ENCODE measurements around the gene SKAP2.
A peak's percentile ranks its signal among the peaks of the same experiment; 100 is the strongest.
"Not testable (repeated sequence)": the region's sequence is repeated elsewhere in the genome, so short reads cannot be mapped to it uniquely, and the experiment has no call there.

SKAP2 gene

DNA sequence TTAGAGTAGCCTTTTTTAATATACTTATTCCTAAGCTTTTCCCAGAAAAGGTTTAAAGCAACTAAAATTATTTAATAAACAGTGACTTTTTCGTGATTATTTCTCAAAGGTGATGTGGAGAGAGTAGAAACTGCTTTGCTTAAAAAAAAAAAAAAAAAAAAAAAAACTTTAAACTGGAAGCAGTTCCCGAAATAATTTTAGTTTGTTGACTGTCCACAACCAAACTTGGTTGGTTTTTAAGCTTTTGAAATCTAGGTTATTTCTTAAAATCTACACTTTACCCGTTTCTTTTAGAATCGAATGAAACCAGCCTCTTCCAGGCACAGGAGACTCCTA is 7.3 kb downstream of the SKAP2 start:
- no peak for FAIRE-seq

DNA sequence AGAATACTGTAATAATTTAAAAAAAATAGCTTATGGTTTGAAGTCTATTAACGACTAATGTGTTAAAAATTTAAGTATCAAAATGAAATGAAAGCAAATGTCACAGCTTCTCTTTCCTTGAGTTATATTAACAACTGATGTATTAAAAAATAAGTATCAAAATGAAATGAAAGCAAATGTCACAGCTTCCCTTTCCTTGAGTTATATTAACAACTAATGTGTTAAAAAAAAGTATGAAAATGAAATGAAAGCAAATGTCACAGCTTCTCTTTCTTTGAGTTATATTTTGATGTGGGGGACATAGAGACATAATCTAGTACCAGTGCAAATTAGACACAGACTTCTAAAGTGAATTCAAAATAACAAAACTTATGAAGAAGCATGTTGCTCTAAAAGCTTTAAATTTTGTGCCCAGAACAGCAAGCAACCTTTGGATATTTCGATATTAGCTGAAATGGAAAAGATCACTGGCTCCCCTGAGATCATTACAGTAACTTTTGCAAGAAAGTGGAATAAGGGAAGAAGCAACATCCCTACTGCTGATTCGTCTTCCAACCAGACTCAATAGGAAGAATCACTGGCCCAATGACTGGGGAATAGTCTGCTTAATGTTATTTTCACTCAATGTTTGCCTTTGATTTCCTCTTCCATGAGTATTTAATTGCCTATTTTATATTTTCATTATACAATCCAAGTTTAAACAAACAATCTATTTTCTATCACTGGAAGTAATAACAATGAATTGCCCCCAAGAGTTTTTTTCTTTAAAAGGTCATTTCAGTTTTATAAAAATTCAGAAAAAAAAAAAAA is 8.0 kb downstream of the SKAP2 start:
- FAIRE-seq: no peak

DNA sequence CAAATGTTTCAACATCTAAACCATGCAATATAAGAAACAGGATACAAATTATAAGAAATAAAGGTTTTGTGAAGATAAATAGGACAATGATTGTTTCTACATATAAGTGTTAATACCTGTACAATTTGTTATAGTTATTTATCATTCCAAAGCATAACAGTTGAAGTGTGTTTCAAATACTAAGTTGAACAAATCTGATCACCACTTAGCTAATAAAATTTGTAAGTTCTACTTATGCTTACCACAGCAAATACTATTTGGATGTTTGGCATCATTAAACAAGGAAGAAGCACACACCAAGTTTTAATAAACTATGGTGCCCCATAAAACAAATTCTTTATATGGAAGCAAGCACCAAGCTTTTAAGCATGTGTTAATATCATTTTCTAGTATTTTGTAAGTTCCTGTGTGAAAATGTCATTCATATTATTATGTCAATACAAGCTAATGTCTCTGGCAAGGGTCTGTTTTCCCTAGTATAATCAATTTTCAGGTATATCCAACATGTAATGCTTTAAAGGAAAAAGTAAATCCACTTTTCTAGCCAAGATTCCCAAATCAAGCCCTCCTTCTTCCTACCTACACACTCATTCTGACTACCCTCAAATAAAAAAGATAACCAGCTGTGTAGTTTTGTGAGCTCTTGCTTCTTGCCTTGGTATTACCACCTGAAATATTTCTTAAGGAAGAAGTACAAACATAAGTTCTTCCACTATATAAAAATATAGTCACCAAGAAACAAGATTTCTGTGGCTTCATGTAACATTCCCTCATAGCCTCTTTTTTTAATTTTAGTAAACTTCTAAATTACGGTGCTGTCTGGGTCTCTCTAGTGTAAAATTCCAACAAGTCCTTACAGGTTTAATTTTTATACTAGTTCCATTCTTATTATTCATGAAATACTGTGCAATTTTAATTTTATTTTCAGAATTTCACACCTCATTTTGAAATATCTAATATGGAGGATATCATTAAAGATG is 9.2 kb downstream of the SKAP2 start:
- FAIRE-seq: no peak

DNA sequence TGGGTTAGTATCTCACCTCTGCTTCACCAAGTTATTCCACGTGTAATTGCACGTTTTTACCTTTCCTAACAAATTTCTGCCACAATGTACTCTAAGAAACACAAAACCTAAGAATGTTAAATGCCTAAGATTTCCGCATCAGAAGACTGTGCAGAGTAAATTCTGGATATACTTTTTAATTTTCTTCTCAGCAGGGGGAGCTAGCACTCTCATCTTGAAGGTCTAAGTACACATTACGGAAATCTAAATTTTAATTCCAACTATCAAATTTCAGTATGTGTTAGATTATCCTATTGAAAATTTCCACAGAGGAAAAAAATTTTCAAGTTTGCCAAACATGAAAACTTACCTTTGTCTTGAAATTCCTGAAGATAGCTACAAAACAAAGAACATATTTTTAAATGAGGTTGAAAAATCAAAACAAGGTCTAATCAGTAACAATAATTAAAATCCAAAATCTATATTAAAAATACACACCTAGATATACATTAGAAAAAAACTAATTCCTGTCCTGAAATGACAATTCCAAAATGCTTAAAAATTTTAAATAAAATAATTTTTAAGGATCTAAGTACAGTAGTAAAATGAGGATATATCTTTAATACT is 10.5 kb downstream of the SKAP2 start:
- peak; percentile 87 for FAIRE-seq

DNA sequence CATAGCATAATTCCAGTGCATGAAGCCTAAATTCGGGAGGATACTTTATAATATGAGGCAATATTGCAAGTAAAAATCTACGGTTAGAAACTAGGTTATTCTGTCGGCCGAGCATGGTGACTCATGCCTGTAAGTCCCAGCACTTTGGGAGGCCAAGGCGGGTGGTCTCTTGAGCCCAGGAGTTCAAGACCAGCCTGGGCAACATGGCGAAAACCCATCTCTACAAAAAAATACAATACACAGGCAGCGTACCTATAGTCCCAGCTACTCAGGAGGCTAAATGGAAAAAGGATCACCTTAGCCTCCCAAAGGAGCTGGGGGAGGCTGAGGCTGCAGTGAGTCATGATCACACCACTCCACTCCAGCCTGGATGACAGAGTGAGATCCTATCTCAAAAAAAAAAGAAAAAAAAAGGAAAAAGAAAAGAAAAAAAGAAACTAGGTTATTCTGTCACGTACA is 14.2 kb downstream of the SKAP2 start:
- no peak for FAIRE-seq

DNA sequence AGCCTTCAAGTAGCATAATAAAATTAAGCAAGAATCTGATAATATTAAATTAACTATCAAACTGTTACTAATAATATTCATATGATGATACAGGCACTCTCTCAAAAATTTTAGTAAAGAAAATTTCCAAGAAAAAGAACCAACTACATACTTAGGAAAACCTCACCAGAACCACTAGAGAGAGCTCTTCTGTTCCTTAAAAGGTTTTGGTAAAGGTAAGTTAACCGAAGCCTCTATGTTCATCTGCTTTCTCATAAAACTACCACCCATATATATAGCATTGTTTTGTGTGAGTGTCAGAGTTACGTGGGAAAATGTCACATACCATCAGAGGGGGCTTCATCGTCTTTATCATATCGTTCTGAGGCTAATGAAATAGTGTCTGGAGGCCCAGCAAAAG is 20.7 kb downstream of the SKAP2 start:
- FAIRE-seq: peak; percentile 79

DNA sequence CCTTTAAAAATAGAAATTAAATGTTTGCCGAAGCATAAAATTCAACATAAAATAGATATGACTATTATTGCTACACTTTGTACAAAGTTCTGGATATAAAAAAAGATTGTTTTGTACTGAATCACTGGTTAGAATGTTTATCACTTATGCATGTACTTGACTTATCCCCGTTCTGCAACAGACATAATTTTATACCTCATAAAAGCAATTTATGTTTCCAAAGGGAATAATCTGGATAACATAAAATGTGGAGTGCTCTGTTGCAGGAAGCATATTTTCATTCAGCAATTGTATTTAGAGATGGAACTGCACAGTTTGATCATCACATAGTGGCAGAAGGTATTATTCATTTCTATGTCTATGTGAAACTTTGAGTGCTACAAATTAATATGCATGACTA is 21.5 kb downstream of the SKAP2 start:
- no peak for FAIRE-seq

DNA sequence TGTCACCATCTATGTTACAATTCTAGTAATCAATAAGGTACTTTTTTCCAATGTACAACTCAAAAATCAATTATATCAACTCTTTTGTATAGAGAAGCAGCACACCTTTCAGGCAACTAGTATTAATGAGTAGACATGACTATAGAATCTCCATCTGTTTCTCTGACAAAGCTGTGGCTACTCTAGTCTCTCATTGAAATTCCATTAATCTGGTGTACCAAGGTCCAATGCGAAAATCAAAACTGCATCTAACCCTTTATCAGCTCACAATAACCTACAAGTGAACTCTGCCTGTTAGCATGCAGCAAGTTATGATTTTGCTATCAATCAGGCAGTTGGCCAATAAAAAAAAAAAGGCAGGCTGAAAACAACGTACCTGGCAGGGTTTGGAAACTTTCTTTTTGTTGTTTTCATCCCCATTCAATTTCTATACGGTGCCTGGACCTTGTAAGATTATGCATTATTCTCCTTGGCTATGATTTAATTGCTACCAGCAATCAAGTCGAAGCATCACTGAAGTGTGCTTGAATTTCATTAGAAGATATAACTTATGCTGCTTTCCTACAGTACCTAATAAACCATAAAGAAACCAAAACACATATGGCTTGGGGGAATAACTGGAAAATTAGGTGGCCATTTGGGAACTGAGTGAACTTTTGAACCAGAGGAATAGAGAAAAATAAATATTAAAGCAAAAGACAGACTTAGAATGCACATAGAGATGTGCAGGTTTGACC is 23.2 kb downstream of the SKAP2 start:
- FAIRE-seq: no peak

DNA sequence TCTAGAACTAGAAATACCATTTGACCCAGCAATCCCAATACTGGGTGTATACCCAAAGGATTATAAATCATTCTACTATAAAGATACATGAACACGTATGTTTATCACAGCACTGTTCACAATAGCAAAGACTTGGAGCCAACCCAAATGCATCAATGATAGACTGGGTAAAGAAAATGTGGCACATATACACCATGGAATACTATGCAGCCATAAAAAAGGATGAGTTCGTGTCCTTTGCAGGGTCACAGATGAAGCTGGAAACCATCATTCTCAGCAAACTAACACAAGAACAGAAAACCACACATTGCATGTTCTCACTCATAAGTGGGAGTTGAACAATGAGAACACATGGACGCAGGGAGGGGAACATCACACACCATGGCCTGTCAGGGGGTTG is 27.6 kb downstream of the SKAP2 start:
- not testable (repeated sequence) for FAIRE-seq

DNA sequence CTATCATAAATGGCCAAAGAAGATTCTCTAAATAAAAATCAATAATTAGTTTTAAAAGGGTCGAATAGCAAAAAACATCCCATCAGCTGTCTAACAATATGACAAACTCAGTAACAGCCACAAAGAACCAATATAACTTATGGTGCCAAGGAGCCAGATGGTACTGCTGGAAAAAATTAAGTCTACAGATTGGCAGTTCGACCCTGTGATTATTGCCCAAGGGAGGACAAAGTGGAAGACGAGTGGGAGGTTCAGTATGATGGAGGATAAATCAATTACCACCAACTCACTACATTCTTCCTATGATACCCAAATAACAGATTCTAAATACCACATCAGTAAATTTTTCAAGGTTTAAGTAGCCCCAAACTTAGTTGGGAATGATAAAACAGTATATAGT is 49.0 kb downstream of the SKAP2 start:
- FAIRE-seq: no peak

DNA sequence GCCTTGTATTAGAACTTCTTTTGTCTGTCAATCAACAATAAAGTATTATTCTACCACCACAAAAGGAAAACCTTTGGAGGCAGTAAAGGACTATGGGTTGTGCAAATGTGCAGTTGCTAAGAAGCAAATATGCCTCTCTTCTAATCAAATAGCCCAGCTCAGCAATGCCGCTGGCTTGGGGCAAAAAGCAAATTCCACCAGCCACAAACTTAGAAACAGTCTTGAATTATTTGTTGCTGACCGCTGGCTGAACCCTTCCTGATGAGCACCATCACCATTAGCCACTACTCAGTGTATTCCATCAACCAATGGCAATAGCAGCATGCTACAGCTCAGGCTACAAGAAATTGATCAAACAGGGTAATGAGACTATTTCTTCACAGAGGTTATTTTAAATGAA is 51.0 kb downstream of the SKAP2 start:
- no peak for FAIRE-seq

DNA sequence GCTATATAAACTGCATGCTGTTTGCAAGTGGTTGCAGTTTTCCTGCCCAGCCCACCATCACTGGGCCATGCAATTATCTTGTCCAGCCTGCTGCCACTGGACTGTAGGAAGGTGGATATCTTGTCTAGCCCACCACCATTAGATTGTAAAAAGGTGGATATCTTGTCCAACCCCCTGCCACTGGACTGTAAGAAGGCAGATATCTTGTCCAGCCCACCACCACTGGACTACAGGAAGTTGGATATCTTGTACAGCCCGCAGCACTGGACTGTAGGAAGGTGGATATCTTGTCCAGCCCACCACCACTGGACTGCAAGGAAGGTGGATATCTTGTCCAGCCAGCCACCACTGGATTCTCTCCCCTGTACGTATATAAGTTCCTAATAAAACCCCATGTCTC is 69.8 kb downstream of the SKAP2 start:
- no peak for FAIRE-seq

DNA sequence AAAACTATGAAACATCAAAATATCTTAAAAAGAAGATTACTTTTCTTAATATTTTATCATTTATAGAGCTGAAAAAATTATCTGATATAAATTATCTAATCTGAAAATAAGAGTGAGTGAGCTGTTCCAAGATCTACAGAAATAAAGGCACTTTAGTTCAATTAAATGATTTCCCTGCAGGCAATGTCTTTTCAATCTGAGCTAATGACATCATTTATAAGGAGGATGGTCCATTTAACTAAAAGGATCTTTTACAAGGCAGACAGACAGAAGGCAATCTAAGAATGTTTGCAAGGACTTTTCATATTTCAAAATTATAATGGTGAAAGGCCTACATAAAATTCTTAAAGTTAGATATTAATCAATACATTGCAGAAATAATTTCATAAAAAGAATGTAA is 71.8 kb downstream of the SKAP2 start:
- peak; percentile 79 for FAIRE-seq

DNA sequence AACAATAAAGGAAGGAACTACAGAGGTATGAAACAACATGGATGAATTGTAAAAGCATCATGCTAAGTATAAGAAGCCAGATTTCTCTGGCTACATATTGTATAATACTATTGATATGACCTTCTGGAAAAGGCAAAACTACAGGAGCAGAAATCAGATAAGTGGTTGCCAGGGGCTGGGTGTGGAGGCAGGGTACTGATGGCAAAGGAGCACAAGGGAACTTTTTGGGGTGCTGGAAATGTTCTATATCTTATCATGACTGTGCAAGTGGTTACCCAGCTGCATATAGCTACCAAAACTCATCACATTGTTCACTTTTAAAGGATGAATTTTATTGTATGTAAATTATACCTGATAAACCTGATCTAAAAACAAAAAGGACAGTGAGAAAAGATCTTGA is 72.4 kb downstream of the SKAP2 start:
- no peak for FAIRE-seq

DNA sequence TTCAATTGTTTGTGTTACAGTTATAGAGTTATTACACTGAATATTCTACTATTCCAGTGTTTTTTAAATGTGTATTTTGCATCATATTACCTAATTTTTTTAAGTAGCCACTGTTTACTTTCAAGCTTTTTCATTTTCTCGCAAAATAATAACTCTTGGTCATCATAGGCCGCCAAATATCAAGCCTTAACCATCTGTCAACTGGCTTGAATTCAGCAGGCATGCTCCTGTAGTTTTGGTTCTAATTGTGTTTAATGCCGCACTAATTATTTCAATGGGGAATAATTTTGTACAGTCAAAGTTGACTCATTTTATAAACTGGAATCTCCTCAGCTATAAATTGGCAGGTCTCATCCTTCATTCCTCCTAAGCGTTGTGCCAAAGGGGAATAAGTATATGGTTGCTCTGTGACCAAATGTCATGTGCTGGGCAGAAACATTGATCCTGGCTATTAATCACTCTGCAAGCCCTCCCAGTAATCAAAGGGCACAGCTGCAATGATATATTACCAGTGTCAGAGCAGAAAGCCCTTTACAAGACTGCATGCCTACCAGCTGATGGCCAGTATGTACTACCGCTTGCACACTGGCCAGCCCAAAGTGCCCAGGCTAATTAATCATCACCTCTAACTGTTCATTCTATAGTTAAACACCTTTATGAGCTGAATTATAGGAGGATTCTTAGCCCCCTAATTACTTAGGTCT is 74.8 kb downstream of the SKAP2 start:
- FAIRE-seq: no peak

DNA sequence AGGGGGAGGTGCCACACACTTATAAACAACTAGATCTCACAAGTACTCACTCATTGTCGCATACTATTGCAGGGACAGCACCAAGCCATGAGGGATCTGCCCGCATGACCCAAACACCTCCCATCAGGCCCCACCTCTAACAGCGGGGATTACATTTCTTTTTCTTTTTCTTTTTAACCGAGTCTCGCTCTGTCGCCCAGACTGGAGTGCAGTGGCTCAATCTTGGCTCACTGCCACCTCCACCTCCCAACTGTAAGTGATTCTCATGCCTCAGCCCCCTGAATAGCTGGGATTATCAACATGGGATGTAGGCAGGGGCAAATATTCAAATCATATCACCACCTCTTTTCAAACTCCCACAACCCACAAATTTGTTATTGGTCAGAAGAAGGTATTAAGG is 76.7 kb downstream of the SKAP2 start:
- FAIRE-seq: no peak

DNA sequence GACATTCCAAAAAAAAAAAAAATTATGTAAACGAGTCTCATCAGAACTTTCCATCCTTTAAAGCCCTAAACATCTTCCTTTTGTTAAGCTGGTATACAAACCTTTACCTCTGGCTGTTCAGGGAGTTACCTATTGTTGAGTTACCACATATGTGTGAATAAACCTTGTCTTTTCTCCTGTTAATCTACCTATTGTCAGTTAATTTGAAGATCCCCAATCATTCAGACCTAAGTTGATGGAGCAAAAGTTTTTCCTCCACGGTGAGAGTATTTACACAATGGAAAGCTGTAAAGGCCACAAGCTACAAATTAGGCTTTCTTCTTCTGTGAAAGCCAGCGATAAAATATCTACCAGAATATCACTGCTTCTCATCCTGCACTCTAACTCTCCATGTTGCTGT is 80.3 kb downstream of the SKAP2 start:
- FAIRE-seq: no peak

DNA sequence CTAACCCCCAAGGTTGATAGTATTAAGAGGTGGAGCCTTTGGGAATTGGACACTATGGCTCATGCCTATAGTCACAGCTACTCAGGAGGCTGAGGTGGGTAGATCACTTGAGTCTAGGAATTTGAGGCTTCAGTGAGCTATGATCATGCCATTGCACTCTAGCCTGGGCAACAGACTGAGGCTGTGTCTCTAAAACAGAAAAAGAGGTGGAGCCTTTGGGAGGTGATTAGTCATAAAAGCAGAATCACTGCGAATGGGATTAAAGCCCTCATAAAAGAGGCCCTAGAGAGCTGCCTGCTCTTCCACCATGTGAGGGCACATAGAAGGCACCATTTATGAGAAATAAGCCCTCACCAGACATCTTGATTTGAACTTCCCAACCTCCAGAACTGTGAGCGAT is 81.9 kb downstream of the SKAP2 start:
- no peak for FAIRE-seq

DNA sequence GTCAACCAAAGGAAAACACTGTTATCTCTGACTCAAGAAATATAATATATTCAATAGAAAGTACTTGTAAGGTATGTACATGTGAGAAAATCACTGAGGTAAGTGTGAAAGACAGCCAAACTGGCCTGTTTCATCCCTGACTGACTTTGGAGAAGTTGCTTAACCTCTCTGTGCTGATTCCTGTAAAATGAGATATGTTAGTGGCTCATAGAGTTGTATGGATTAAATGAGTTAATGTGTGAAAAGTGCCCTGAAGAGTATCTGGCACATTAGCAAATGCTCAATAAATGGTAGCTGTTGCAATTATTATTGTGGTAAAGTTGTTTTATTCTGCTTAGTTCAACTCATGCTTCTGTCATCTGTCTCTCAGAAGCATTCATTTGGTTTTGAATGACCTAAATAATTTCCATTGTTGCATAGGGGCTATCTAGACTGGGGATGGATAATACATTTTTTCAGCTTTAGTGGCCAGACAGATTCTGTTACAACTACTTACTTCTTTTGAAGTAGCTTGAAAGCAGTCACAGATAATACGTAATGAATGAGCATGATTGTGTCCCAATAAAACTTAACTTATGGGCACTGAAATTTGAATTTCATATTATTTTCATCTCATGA is 84.3 kb downstream of the SKAP2 start:
- no peak for FAIRE-seq

DNA sequence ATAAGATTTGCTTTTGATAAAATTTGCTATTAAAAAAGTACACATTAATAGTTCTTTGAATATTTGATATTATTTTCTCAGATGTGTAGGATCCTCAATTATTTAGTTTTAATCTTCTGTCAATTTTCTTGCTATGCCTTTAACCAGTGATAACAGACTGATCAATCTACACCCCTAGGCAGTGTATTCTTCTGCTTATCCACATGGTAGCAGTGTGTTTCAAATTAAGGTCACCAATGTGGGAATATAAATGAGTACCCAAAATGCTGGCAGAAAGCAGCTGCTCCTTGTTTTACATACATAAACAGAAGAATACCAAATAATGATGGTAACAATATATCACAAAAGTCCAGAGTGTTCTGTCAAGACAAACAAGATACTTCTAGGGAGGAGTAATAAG is 87.0 kb downstream of the SKAP2 start:
- FAIRE-seq: no peak

DNA sequence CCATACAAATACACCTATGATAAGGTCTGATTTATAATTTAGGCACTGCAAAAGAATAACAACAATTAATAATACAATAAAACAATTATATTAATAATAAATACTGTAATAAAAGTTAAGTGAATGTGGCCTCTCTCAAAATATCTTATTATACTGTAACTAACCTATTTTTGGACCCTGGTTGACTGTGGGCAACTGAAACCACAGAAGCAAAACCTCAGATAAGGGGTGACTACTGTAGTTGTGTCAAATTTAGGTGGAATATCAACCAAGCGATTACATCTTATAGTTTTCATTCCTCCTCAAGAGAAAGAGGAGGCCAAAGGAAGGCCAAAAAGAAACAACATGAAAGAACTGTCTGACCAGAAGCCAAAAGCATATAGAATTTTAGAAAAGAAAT is 103.9 kb downstream of the SKAP2 start:
- FAIRE-seq: no peak

DNA sequence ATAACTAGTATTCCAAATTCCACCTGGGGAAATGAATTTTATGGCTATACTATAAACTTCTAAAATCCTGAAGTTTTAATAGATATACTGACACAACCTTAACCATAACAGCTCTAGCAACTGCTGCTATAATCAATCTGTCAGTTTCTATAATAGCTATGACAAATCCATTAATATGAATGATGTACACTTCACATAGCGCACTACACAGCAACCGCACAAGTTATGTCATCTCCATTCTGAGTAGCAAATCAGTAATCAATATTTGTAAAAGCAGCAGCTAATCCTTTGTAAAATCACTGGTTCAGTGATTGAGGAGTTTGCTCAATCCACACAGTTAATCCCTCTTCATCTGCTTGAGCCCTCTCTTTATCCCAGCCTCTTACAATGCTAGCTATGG is 105.3 kb downstream of the SKAP2 start:
- no peak for FAIRE-seq

All from A204.1 (cell line).